Spleen (tissue), 7 donors: ENCODE data around the gene KCNK17.

Source experiments
- CTCF ChIP-seq, 11 experiments: fragments of 200-600 bp in 7 of 11; fragments of 450-650 bp in 4 of 11; sonication (generic) in 4 of 11; IDR thresholded peaks in 8 of 11; conservative IDR thresholded peaks in 3 of 11; 1 replicate in 7 of 11; 2 replicates in 4 of 11; pipeline versions ENCODE4 v1.4.0 to v1.8.0; 2016 to 2021; ENCODE audit warnings: antibody characterized with exemption in 11 of 11, inconsistent platforms in 4 of 11, mild to moderate bottlenecking in 1 of 11
- POLR2AphosphoS5 ChIP-seq, 3 donors: sonication (generic); formaldehyde crosslinking; IDR thresholded peaks; one replicate each; pipeline ENCODE4 v1.5.1; 2017; ENCODE audit warnings: antibody characterized with exemption in 3 of 3
- donor health status: DM: no; HTN: no; CAD: no; lungs with moderate emphysema.
- donor health status: DM: no; HTN: no; CAD: no.
- donor health status: DM: no; HTN: no; CAD: no.

DNA sequence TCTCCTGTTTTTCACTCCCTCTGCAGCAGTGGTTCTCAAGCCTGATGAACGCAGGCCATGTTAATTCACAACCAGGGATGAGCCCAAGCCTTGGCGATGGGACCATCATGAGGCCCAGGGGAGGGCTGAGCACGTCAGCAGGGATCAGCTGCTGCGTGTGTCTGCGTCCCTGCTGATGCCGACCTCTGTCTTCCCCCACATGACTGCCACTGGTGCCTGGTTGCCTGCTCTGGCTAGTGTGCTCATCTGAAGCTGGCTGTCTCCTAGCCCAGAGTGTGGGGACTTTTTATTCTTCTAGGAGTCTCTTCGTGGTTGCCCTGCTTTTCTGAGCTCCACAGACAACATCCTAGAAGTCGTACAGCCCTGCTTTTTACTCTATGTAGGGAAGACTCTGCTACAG lies 49.1 kb upstream of the KCNK17 start:
- TF ChIP-seq CTCF (IDR thresholded peaks at IDR 0.05 in 8 of 11, conservative IDR thresholded peaks at IDR 0.05 in 3 of 11) (no peak), POLR2AphosphoS5 (IDR thresholded peaks at IDR 0.05) (no peak)
